H9 (cell line): ENCODE measurements around the gene NLE1. TPM values are rescaled to one million over a fixed set of nuclear protein-coding genes. Genes with fewer than 3 reads are reported as not detected.

Experiments used
- DNase-seq: peaks from one replicate; pipeline ENCODE4 v3.0.0-alpha.2; 2017
- H2AFZ ChIP-seq: one replicate; pipeline ENCODE4 v1.6.1; 2013; ENCODE audit warnings: mild to moderate bottlenecking, low read length, control low read depth, moderate library complexity
- H2AK5ac ChIP-seq: 2 replicates; pipeline ENCODE4 v1.6.1; 2013; ENCODE audit warnings: low read length, control low read depth, mixed read lengths; ENCODE audit not compliant: insufficient read length
- H2BK120ac ChIP-seq: one replicate; pipeline ENCODE4 v1.6.1; 2013; ENCODE audit warnings: low read depth, mild to moderate bottlenecking, low read length, control low read depth, inconsistent platforms; ENCODE audit not compliant: poor library complexity, severe bottlenecking
- H2BK12ac ChIP-seq: 2 replicates; pipeline ENCODE4 v1.6.1; 2013; ENCODE audit warnings: low read length, control low read depth, mixed read lengths, low read depth; ENCODE audit not compliant: insufficient read length
- H2BK15ac ChIP-seq: 2 replicates; pipeline ENCODE4 v1.6.1; 2013; ENCODE audit warnings: low read depth, low read length, control low read depth
- H2BK20ac ChIP-seq: one replicate; pipeline ENCODE4 v1.6.1; 2013; ENCODE audit warnings: low read depth, mild to moderate bottlenecking, low read length, control low read depth, inconsistent platforms; ENCODE audit not compliant: poor library complexity, severe bottlenecking
- H2BK5ac ChIP-seq: 2 replicates; pipeline ENCODE4 v1.6.1; 2013; ENCODE audit warnings: low read length, control low read depth, mixed read lengths; ENCODE audit not compliant: insufficient read length
- H3K14ac ChIP-seq: 2 replicates; pipeline ENCODE4 v1.6.1; 2013; ENCODE audit warnings: low read length, control low read depth; ENCODE audit not compliant: insufficient read depth
- H3K18ac ChIP-seq: 2 replicates; pipeline ENCODE4 v1.6.1; 2013; ENCODE audit warnings: low read depth, mild to moderate bottlenecking, mixed read lengths, low read length, control low read depth; ENCODE audit not compliant: insufficient read length
- H3K23ac ChIP-seq: 2 replicates; pipeline ENCODE4 v1.6.1; 2013; ENCODE audit warnings: low read length, control low read depth, mixed read lengths, low read depth; ENCODE audit not compliant: insufficient read length
- H3K23me2 ChIP-seq: 2 replicates; pipeline ENCODE4 v1.6.1; 2013; ENCODE audit warnings: low read depth, mild to moderate bottlenecking, mixed read lengths, low read length, control low read depth; ENCODE audit not compliant: insufficient read length, poor library complexity, severe bottlenecking
- H3K27ac ChIP-seq: 2 replicates; pipeline ENCODE4 v1.5.1; 2013; ENCODE audit warnings: low read length, control low read depth, mixed read lengths, low read depth; ENCODE audit not compliant: insufficient read length
- H3K27me3 ChIP-seq: 2 replicates; pipeline ENCODE4 v1.6.1; 2013; ENCODE audit warnings: low read length, control low read depth, inconsistent platforms; ENCODE audit not compliant: insufficient read depth
- H3K4ac ChIP-seq: 2 replicates; pipeline ENCODE4 v1.6.1; 2013; ENCODE audit warnings: low read depth, mild to moderate bottlenecking, control low read depth, inconsistent platforms, low read length, moderate library complexity
- H3K4me1 ChIP-seq: 2 replicates; pipeline ENCODE4 v1.6.1; 2013; ENCODE audit warnings: low read length, control low read depth, inconsistent platforms; ENCODE audit not compliant: insufficient read depth
- H3K4me2 ChIP-seq: 2 replicates; pipeline ENCODE4 v1.6.1; 2013; ENCODE audit warnings: low read length, control low read depth, mixed read lengths; ENCODE audit not compliant: insufficient read length, insufficient read depth
- H3K56ac ChIP-seq: 2 replicates; pipeline ENCODE4 v1.6.1; 2013; ENCODE audit warnings: low read depth, mild to moderate bottlenecking, mixed read lengths, low read length, control low read depth; ENCODE audit not compliant: insufficient read length
- H3K79me1 ChIP-seq: 2 replicates; pipeline ENCODE4 v1.6.1; 2013; ENCODE audit warnings: low read depth, mild to moderate bottlenecking, moderate library complexity, low read length, control low read depth, inconsistent platforms; ENCODE audit not compliant: insufficient read depth, poor library complexity, severe bottlenecking
- H3K79me2 ChIP-seq: 2 replicates; pipeline ENCODE4 v1.6.1; 2013; ENCODE audit warnings: low read length, control low read depth, inconsistent platforms; ENCODE audit not compliant: insufficient read depth
- H3K9ac ChIP-seq: 2 replicates; pipeline ENCODE4 v1.6.1; 2013; ENCODE audit warnings: low read length, control low read depth, mixed read lengths; ENCODE audit not compliant: insufficient read length; ENCODE audit errors: extremely low read depth
- H3K9me3 ChIP-seq: one replicate; pipeline ENCODE4 v1.6.1; 2013; ENCODE audit warnings: low read depth, low read length, inconsistent platforms; ENCODE audit not compliant: control insufficient read depth
- H3T11ph ChIP-seq: one replicate; pipeline ENCODE4 v1.6.1; 2013; ENCODE audit warnings: mild to moderate bottlenecking, low read length, control low read depth, inconsistent platforms
- H4K20me1 ChIP-seq: one replicate; pipeline ENCODE4 v1.6.1; 2013; ENCODE audit not compliant: control insufficient read depth, insufficient read length, insufficient read depth
- H4K5ac ChIP-seq: 2 replicates; pipeline ENCODE4 v1.6.1; 2013; ENCODE audit warnings: low read depth, mild to moderate bottlenecking, mixed read lengths, low read length, control low read depth; ENCODE audit not compliant: insufficient read length
- H4K8ac ChIP-seq: replicated peaks from 2 replicates; pipeline ENCODE4 v1.6.1; 2013; ENCODE audit warnings: low read length, control low read depth, mixed read lengths, low read depth; ENCODE audit not compliant: insufficient read length
- H4K91ac ChIP-seq: 2 replicates; pipeline ENCODE4 v1.6.1; 2013; ENCODE audit warnings: low read depth, mild to moderate bottlenecking, moderate library complexity, mixed read lengths, low read length, control low read depth; ENCODE audit not compliant: insufficient read length
- H3K27ac Mint-ChIP-seq, 3 experiments: 2 replicates in 2 of 3; 3 replicates in 1 of 3; pipeline ENCODE4 v1.8.0; 2020 to 2021; ENCODE audit warnings: mixed read lengths in 3 of 3, mild to moderate bottlenecking in 1 of 3, moderate library complexity in 1 of 3
- H3K27me3 Mint-ChIP-seq: 2 replicates; pipeline ENCODE4 v1.8.0; 2021; ENCODE audit warnings: low read depth, mild to moderate bottlenecking, moderate library complexity, mixed read lengths
- H3K36me3 Mint-ChIP-seq, 3 experiments: 2 replicates in 2 of 3; 3 replicates in 1 of 3; pipeline ENCODE4 v1.8.0; 2020 to 2021; ENCODE audit warnings: low read depth in 3 of 3, mixed read lengths in 3 of 3; ENCODE audit not compliant: insufficient read depth in 1 of 3
- H3K4me1 Mint-ChIP-seq, 2 experiments: 2 replicates each; pipeline ENCODE4 v1.8.0; 2020; ENCODE audit warnings: mixed read lengths in 2 of 2
- H3K4me3 Mint-ChIP-seq, 2 experiments: 2 replicates in 1 of 2; 3 replicates in 1 of 2; pipeline ENCODE4 v1.8.0; 2020 to 2021; ENCODE audit warnings: mild to moderate bottlenecking in 2 of 2, mixed read lengths in 2 of 2, moderate library complexity in 1 of 2
- H3K9me3 Mint-ChIP-seq, 2 experiments: 2 replicates in 1 of 2; 3 replicates in 1 of 2; pipeline ENCODE4 v1.8.0; 2020; ENCODE audit warnings: mild to moderate bottlenecking in 2 of 2, mixed read lengths in 2 of 2, moderate library complexity in 1 of 2
- WGBS: extraction: QIAGEN DNeasy Blood & Tissue Kit; methylation state at CpG from one replicate; pipeline ENCODE4 v1.1.7; 2013; ENCODE audit warnings: missing lambda C conversion rate, low lambda C conversion rate, mixed read lengths; ENCODE audit not compliant: insufficient read length; ENCODE audit errors: extremely low coverage; 5-methylcytosine and 5-hydroxymethylcytosine counted together
- total RNA-seq: library from RNA; stranded (reverse); gene quantifications from 2 replicates; pipeline ENCODE4 v1.2.1, GENCODE V29; 2021
- TF ChIP-seq, protein P1 (sequence below): fragments of 200-600 bp; sonication (generic); conservative IDR thresholded peaks from 3 replicates; pipeline ENCODE4 v1.8.0; 2021; ENCODE audit warnings: antibody characterized with exemption, mild to moderate bottlenecking

NLE1 gene
- total RNA-seq, 1 experiment from 2014 or later = 43.9 TPM

DNA sequence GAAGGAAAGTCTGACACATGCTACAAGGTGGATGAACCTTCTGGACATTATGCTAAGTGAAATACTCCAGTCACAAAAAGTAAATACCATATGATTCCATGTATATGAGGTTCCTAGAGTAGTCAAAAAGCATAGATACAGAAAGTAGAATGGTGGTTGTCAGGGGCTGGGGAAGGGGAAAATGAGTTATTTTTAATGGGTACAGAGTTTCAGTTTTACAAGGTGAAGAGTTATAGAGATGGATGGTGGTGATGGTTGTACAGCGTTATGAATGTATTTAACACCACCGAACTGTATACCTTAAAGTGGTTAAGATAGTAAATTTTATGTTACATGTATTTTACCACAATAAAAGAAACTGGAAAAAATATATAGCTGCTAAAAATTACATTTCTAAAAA, 40.4 kb downstream of the NLE1 start:
- no peaks in the 10 kb centered on the region for H3K4me1 Mint-ChIP-seq
- no peak overlapping the region for H3K27ac Mint-ChIP-seq
- no peaks in the 10 kb centered on the region for H3K9me3 Mint-ChIP-seq

More for the DNA sequence above, 40.4 kb downstream of the NLE1 start:
- no CpG with 5 or more reads among the region's 2 CpGs for WGBS
- no peak overlapping the region for H3T11ph ChIP-seq
- H3K27me3 Mint-ChIP-seq = no peaks in the 10 kb centered on the region
- no peak overlapping the region for H3K9ac ChIP-seq
- H3K4me2 ChIP-seq = no peak overlapping the region
- TF ChIP-seq, protein P1, sequence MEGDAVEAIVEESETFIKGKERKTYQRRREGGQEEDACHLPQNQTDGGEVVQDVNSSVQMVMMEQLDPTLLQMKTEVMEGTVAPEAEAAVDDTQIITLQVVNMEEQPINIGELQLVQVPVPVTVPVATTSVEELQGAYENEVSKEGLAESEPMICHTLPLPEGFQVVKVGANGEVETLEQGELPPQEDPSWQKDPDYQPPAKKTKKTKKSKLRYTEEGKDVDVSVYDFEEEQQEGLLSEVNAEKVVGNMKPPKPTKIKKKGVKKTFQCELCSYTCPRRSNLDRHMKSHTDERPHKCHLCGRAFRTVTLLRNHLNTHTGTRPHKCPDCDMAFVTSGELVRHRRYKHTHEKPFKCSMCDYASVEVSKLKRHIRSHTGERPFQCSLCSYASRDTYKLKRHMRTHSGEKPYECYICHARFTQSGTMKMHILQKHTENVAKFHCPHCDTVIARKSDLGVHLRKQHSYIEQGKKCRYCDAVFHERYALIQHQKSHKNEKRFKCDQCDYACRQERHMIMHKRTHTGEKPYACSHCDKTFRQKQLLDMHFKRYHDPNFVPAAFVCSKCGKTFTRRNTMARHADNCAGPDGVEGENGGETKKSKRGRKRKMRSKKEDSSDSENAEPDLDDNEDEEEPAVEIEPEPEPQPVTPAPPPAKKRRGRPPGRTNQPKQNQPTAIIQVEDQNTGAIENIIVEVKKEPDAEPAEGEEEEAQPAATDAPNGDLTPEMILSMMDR = no peak
- H2BK15ac ChIP-seq = no peak overlapping the region
- no peak overlapping the region for H4K8ac ChIP-seq
- no peak overlapping the region for H2BK12ac ChIP-seq
- no peak overlapping the region for H3K4ac ChIP-seq
- H3K27me3 ChIP-seq = no peaks in the 10 kb centered on the region
- H3K79me2 ChIP-seq = no peaks in the 10 kb centered on the region
- no peak overlapping the region for H3K4me3 Mint-ChIP-seq
- H2BK5ac ChIP-seq = no peak overlapping the region
- no peak overlapping the region for H3K56ac ChIP-seq
- H2BK120ac ChIP-seq = no peak overlapping the region
- H4K20me1 ChIP-seq = no peaks in the 10 kb centered on the region
- H3K9me3 ChIP-seq = no peaks in the 10 kb centered on the region
- no peak overlapping the region for H3K27ac ChIP-seq
- H3K36me3 Mint-ChIP-seq = peaks cover 2 to 51% (median 47%) of the 10 kb centered on the region in 3 experiments; a peak in 6 of 7 replicates
- H3K23me2 ChIP-seq = no peaks in the 10 kb centered on the region
- no peak overlapping the region for H2AK5ac ChIP-seq
- DNase-seq = no peak
- H2AFZ ChIP-seq = no peak overlapping the region
- H3K79me1 ChIP-seq = no peaks in the 10 kb centered on the region
- no peak overlapping the region for H4K91ac ChIP-seq
- no peaks in the 10 kb centered on the region for H3K4me1 ChIP-seq
- no peak overlapping the region for H3K14ac ChIP-seq
- H2BK20ac ChIP-seq = no peak overlapping the region
- no peak overlapping the region for H4K5ac ChIP-seq
- no peak overlapping the region for H3K18ac ChIP-seq
- H3K23ac ChIP-seq = no peak overlapping the region
